HG03378 (cell line): Measurements from ENCODE around the gene FANK1.

Experiments
- ATAC-seq: cut with Tn5 transposase; IDR thresholded peaks from one replicate; pipeline ENCODE4 v1.9.1; 2021; ENCODE audit warnings: mild to moderate bottlenecking, moderate library complexity; ENCODE audit not compliant: unreplicated experiment

Gene FANK1

DNA sequence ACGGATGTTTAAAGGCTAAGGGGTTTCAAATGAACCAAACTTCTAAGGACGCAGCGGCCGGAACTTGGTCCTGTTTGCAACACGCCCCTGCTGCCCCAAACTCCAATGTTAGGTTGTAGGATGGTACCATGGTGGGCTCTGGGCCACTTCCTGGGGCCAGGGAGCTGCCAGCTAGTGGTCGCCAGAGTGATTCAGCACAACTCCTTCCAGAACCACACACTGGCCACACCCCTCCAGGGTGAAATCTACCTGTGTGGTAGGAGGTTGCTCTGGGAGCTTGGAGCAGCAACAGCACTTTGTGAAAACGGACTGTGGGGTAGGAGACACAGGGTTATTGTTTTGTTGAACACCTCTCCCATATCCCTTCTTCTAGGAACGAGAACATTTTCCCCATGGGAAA lies 161.1 kb downstream of the FANK1 start:
- no peak for ATAC-seq

DNA sequence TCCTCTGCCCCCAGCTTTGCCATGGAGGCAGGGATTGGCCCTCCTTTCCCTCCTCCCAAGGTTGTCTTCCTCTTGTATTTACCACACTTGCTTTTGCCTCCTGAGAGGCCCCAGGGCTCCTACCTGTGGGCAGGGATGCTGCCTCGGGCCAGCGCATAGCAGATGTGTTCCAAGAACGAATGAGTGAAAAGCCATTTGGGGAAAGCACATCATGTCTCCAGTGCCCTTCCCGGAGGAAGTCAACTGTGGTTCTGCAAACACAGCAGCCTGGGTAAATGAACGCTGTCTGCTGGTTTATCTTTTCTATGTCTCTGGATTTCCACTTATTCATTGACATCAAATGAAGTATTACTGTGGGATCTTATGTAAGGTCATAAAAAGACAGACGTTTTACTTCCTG lies 161.7 kb downstream of the FANK1 start:
- ATAC-seq, result no peak

DNA sequence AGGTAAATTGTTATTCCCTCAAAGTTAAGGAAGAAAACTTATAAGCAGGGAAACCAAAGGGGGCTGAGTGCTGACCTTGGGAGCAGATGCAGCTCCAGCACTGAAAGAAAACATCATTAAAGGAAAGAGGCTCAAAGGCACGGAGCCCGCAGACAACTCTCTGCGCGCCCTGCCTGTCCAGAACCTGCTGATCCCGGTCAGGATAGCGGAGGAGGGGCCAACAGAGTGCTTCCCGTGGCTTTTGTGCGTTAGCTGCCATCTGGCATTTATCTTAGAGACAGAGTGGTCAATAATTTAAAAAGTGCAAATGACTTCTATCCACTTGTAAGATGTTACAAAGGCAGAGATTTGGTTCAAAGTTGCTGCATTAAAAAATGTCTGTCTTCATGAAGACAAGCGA lies 162.1 kb downstream of the FANK1 start:
- no peak for ATAC-seq
